Measurements from ENCODE around the gene NDE1.

DNA sequence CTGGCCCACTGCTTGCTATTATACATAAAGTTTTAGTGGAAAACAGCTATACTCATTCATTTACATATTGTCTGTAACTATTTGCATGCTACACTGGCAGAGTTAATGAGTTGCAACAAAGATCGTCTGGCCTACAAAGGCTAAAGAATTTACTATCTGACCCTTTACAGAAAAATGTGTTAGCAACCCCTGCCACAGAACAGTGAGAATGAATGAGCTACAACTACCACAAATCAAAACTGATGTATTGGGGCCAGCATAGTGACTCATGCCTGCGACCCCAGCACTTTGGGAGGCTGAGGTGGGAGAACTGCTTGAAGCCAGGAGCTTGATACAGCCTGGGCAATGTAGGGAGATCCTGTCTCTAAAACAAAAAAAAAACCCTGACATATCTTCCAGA, 114.1 kb downstream of the NDE1 start:
- TF ChIP-seq POLR2A (IDR thresholded peaks at IDR 0.05) (no peak), POLR2AphosphoS5 (IDR thresholded peaks at IDR 0.05) (no peak)
- TF ChIP-seq, protein P1, sequence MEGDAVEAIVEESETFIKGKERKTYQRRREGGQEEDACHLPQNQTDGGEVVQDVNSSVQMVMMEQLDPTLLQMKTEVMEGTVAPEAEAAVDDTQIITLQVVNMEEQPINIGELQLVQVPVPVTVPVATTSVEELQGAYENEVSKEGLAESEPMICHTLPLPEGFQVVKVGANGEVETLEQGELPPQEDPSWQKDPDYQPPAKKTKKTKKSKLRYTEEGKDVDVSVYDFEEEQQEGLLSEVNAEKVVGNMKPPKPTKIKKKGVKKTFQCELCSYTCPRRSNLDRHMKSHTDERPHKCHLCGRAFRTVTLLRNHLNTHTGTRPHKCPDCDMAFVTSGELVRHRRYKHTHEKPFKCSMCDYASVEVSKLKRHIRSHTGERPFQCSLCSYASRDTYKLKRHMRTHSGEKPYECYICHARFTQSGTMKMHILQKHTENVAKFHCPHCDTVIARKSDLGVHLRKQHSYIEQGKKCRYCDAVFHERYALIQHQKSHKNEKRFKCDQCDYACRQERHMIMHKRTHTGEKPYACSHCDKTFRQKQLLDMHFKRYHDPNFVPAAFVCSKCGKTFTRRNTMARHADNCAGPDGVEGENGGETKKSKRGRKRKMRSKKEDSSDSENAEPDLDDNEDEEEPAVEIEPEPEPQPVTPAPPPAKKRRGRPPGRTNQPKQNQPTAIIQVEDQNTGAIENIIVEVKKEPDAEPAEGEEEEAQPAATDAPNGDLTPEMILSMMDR (IDR thresholded peaks at IDR 0.05): no peak
